Stimulated activated CD4-positive, alpha-beta T cell treated with anti-CD3 and anti-CD28 coated beads, TNF-alpha, amount 100 ng/mL, for 24 hours (primary cell): ENCODE measurements around the gene SNRNP200.
"Not testable (repeated sequence)": the region's sequence is repeated elsewhere in the genome, so short reads cannot be mapped to it uniquely, and the experiment has no call there.

Experiments
- DNase-seq, 3 experiments: peaks; one replicate each; pipeline ENCODE4 v3.0.0-alpha.2; 2020; ENCODE audit warnings: low read depth in 3 of 3

SNRNP200 gene

DNA sequence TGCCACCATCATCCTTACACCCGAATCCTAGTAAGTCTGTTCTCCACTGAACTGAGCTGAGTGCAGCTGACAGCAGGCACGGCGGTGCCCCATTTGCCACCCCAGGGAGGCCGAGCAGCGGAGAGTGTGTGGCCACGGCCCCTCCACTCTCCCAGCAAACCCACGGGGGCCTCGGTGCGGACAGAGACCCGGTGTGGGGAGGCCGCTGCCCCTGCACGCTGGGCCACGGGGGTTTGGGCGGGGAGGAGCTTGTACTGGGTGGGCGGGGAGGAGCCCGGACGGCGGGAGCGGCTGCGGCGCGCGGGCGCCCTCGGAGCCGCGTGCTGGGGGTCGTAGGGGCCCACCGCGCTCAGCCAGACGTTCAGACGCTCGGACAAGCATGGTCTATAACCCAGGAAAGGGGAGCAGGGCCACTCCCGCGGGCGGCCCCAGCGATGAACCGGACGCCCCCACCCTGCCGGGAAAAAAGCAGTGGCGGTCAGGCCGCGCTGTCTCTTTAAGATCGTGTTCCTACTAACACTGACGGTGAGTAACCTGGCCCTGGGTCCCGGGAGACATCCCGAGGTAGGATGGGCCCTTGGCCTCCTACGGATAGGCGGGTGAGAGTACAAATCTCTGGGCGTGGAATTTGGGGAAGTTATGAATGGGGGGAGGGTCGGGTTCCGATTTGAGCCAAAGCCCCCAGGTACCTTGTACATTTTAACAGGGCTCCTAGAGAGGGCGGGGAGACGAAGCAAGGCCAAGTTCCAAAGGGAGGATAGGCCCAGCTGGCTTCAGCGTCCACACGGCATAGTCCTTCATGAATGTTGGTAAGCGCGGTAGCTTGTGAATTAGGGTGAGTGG, 19.9 kb upstream of the SNRNP200 start, which contains the start of gene ITPRIPL1:
TSS of gene ITPRIPL1 (plus strand) at position 277 of the 843 bp plus-strand sequence. CDS start at position 800, 523 bp downstream.
- peak in 2 of 3 experiments; percentile 23 to 54 for DNase-seq

DNA sequence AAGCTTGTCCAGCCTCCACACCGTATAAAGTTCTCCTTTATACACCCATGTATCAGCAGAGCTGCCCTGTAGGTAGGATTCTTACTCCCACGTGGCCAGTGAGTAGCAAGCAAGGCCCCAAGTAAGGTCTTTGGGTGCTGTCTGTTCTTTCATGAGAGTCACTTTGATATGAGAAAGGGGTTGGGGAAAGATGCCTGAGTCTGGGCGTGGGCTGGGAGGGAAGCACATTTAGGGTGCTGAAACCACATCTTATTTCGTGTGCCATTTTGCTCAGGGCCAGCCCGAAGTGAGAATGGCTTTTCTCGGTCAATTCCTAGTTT, 19.3 kb upstream of the SNRNP200 start:
- peak in 1 of 3 experiments; percentile 40 for DNase-seq

DNA sequence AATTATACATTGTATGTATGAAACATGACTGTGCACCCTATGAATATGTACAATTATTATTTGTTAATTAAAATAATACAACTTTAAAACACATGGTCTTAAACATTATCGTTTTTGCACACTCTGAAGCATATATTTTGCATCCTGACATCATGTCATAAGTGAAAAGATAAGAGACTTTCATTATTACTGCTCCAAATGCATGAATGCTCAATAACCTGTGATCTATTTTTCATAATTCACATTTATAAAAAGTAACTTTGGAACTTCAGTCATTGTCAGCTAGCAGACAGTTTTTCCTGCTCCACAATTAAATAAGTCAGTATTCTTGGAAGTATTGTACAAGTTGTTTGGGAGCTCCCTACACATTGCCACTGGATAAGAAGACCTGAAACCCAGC, 18.5 kb upstream of the SNRNP200 start:
- no peak for DNase-seq

- peak in 1 of 3 experiments; percentile 29 for DNase-seq
Measured at GRCh38 chr2:96320728-96321622, 15.6 kb upstream of the SNRNP200 start.

DNA sequence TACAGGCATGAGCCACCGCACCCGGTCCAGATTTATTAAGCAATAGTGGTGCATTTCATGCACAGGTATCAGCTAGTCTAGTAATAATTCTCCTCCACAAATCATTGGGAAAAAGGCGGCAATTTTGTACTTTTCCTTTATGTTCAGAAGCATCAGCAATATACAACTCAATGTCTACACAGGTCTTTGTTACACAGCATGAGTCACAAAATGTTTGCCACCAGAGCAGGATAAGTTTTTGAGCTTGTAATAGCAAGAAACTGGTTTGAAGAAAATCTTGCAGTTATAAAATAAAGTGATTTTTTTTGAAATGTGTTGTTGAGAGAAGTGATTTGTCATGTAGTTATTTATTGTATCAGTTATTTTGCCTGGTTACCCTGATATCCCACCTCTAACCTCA, 15.0 kb upstream of the SNRNP200 start:
- DNase-seq, result no peak

DNA sequence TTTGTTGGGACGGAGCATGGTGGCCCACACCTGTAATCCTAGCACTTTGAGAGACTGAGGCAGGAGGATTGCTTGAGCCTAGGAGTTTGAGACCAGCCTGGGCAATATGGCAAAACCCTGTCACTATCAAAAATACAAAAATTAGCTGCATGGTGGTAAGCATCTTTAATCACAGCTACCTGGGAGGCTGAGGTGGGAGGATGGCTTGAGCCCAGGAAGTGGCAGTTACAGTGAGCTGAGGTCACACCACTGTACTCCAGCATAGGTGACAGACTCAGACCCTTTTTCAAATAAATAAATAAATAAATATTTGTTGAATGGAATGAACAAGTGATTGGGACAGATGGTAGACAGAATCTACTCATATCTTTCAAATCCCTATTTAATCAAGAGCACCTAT, 14.1 kb upstream of the SNRNP200 start:
- no peak for DNase-seq

DNA sequence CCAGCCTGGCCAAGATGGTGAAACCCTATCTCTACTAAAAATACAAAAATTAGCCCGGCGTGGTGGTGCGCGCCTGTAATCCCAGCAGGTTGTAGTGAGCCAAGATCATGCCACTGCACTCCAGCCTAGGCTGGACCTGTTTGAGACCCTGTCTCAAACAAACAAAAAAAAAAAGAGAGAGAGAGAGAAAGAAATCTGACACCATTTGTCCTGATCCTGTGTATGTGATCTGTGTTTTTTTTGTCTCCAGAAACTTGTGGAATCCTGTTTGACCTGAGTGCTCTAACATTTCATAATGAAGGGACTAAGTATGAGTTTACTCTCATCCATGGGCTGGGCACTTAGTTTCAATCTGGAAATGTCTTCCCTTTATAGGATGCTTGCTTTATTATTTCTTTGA, 13.4 kb upstream of the SNRNP200 start:
- no peak for DNase-seq

DNA sequence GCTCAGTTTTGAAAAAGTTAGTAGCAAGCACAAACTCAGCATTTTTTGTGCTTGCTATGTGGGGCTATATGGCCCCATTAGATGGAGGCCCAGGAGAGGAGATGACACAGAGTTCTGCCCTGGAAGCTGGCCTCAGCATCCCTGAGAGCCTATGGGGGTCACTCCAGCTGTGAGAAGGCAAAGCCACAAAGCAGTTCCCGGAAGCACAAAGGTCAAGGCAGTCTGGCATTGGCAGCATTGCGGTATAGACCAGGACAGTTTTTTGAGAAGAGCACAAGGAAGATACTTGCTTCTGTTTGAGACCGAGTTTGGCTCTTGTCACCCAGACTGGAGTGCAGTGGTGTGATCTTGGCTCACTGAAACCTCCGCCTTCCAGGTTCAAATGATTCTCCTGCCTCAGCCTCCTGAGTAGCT, 12.2 kb upstream of the SNRNP200 start:
- no peak for DNase-seq

GRCh38 chr2:96316999-96317398, 11.7 kb upstream of the SNRNP200 start:
- DNase-seq, result no peak

DNA sequence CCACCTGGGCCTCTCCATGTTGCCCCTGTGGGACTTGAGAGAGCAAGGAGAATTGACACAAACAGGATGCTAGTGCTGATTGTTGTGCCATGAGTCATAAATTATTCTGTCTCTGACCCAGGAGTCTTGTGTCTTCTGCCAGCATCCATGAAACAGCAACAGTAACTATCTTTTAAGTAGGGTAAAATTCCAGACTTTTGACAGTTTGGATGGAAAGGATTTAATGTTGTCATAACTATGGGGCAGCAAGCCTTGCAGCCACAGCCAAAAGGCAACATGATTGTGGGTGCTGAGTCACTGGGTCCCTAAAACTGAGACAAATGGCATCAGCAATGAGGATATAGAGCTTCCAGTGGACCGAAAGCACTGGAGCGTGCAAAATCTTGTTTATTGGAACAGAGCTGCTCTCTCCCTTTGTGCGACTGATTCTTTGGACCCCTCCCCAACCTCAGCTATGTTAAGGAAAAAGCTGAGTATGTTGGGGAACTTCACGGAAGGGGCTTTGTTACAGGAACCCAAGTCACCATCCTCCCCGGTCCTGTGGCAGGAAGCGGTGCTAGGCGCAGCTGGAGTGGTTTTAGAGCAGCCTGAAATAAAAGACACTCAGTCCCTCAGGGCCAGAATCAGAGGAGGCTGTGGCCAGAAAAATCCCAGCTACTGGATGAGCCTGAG, 10.2 kb upstream of the SNRNP200 start:
- DNase-seq, result no peak

DNA sequence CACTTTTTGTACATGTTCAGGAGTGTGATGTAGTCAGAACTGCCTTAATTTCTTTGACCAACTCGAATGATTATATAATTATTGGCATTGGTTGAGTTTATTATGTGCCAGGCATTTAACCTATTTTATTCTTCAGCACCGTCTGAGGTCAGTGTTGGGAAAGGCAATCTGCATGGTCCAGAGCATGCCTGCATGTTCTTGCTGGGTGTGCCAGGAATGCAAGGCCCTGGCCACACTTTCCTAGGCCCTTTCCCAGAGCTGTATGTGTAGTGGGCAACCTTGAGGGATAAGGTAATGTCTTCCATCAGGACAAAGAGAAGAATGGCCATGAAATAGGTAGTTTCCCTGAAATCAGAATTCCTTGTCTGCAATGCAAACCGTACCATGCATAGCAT, 9.7 kb upstream of the SNRNP200 start:
- DNase-seq, result no peak

GRCh38 chr2:96308248-96308647, 2.9 kb upstream of the SNRNP200 start:
- no peak for DNase-seq

GRCh38 chr2:96306370-96306769, 1.0 kb upstream of the SNRNP200 start:
- DNase-seq, result no peak

GRCh38 chr2:96305979-96306308, 598 bp upstream of the SNRNP200 start:
- DNase-seq, result no peak

DNA sequence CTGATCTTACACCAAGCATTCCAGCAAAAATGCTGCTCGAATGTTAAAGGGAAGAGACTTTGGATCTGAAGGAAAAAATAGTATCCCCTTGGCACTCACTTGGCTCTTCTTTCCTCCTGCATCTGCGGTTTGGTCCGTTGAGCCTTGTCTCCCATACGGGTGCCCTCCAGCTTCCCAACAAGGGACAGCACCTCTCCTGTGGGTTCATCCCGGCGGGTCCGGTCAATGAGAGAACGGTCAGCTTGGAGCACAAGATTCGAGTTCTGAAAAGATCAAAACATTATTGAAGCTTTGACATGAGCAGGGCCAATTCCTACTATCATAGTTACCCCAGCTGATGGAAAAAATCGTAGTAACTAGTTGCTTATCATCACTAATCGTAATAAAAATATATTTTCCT, 740 bp downstream of the SNRNP200 start:
- DNase-seq, result no peak

- no peak for DNase-seq
Measured at GRCh38 chr2:96301865-96302264, 3.5 kb downstream of the SNRNP200 start.

DNA sequence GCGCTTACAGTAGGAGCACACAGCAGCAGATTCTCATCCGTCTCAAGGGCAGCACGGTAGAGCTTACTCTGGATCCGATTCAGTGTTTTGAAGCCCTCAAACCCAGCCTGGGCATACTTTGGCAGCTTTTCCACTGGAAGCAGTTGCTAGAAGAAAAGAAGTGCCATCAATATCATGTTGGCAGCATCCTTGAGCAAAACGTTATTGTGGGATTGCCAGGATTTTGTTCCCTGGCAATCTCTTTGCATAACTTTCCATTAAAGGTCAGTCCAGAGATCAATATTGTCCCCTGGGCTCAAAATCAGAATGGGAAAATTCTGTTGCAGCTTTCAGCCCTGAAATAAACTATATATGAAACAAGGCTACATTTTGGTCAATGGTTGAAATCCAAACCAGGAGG, 8.4 kb downstream of the SNRNP200 start:
- DNase-seq, result no peak

GRCh38 chr2:96294271-96294670, 11.1 kb downstream of the SNRNP200 start:
- DNase-seq, result not testable (repeated sequence)

- DNase-seq, result no peak
Measured at GRCh38 chr2:96291751-96292150, 13.6 kb downstream of the SNRNP200 start.

DNA sequence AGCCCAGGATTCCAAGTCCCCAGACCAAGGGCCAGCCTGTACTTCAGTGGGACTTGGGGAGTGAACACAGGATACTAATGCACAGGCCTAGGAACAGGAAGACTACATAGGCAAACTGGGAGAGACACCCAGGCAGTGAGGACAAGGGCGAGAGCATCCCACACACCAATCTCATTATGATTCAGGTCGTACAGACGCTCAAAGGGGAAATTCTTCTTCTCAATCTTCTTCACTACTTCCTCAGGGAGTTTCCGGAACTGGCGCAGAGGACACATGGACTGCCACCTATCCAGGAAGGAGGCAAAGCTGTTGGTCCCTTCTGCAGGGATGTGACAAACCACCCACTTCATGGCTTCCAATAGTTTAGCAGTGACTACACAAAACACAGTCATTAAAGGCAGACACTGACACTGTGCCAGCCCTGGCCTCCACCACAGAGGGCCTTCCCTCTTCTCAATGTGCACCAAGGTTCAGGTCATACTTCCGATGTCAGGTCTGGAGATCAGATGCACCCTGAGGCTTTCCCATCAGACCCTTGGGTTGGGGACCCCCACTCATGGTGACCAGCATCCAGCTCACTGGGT, 18.0 kb downstream of the SNRNP200 start:
- no peak for DNase-seq

DNA sequence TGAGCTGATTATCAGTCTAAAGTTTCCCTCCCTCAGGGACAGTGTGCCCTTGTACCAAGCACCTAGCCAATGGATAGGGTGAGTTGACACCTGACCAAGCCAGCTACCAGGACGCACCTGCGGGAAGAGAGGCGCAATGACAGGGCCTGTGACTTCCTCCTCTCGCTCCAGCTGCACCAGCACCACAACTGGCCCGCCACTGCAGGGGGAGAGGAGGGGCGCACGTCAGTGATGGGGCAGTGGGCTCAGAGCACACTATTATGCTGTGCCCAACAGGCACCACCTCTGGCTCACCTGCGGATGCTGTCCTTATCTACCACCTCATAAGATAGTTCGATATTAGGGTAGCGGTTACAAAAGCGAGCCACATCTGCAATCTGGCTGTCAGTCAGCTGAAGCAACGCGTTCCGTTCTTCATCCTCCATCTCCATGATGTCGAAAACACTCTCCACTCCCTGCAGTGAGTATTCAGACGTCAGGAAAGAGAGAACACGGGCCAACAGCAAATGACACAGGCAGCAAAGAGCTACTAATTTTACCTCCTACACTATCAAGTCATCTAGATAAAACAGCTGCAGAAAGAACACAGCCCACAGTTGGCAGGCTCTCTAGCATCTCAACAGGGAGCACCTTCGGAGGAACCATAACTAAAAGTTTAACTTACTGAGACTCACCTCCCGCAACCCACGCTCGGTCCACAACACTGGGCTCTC, 28.4 kb downstream of the SNRNP200 start:
- no peak for DNase-seq
